ENCODE results near the gene UNC79.

GRCh38 chr14:93717668-93718320, 287.1 kb downstream of the UNC79 start:
- TF ChIP-seq POLR2A (IDR thresholded peaks at IDR 0.05) (no peak), CTCF (IDR thresholded peaks at IDR 0.05) (no peak)

Measured in Peyer's patch (tissue), 4 donors.